ENCODE measurements around the gene CLSTN2.

DNA sequence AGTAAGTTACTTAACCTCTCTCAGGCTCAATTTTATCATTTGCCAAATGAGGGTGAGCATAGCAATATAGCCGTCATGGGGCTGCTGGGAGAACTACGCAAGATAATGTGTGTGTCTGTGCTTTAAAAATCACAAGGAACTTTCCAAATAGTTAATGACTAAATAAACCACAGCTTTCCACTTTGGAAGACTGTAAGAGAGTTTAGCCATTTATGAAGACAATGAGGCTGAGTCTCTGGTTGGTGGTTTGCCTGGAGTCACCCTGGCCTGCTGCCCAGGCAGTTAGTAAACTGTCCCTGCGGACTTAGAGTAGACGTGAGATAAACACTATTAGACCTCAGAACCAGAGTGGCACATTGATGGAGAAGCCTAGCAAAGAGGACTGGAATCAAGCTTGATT, 357.7 kb downstream of the CLSTN2 start:
- TF ChIP-seq POLR2AphosphoS5 (IDR thresholded peaks at IDR 0.05) (no peak), POLR2A (IDR thresholded peaks at IDR 0.05; ENCODE audit: low read depth) (no peak), EP300 (IDR thresholded peaks at IDR 0.05) (no peak)
- TF ChIP-seq, protein P1, sequence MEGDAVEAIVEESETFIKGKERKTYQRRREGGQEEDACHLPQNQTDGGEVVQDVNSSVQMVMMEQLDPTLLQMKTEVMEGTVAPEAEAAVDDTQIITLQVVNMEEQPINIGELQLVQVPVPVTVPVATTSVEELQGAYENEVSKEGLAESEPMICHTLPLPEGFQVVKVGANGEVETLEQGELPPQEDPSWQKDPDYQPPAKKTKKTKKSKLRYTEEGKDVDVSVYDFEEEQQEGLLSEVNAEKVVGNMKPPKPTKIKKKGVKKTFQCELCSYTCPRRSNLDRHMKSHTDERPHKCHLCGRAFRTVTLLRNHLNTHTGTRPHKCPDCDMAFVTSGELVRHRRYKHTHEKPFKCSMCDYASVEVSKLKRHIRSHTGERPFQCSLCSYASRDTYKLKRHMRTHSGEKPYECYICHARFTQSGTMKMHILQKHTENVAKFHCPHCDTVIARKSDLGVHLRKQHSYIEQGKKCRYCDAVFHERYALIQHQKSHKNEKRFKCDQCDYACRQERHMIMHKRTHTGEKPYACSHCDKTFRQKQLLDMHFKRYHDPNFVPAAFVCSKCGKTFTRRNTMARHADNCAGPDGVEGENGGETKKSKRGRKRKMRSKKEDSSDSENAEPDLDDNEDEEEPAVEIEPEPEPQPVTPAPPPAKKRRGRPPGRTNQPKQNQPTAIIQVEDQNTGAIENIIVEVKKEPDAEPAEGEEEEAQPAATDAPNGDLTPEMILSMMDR (IDR thresholded peaks at IDR 0.05) = no peak

All from esophagus muscularis mucosa (tissue), 4 donors.